Measurements from ENCODE around the gene SLC29A3.
A peak's percentile ranks its signal among the peaks of the same experiment; 100 is the strongest.

Gene SLC29A3

GRCh38 chr10:71392791-71393781, 74.0 kb downstream of the SLC29A3 start:
- no peak for DNase-seq (ENCODE audit: low spot score)

GRCh38 chr10:71393841-71394475, 74.9 kb downstream of the SLC29A3 start:
- no peak for DNase-seq (ENCODE audit: low spot score)

GRCh38 chr10:71394926-71395562, 76.0 kb downstream of the SLC29A3 start:
- DNase-seq (ENCODE audit: low spot score), result no peak

GRCh38 chr10:71395621-71396020, 76.6 kb downstream of the SLC29A3 start:
- no peak for DNase-seq (ENCODE audit: low spot score)

GRCh38 chr10:71396084-71396710, 77.1 kb downstream of the SLC29A3 start:
- DNase-seq (ENCODE audit: low spot score), result peak; percentile 85

GRCh38 chr10:71396711-71397295, 77.7 kb downstream of the SLC29A3 start, which contains the start of gene CDH23:
CDH23 (plus strand) TSS chr10:71396920; CDS start chr10:71439832, 42,912 bp downstream.
- DNase-seq (ENCODE audit: low spot score), result peak; percentile 83

GRCh38 chr10:71397296-71398212, 78.5 kb downstream of the SLC29A3 start:
- DNase-seq (ENCODE audit: low spot score), result peak; percentile 44

GRCh38 chr10:71398976-71399375, 79.9 kb downstream of the SLC29A3 start:
- no peak for DNase-seq (ENCODE audit: low spot score)

- no peak for DNase-seq (ENCODE audit: low spot score)
Measured at GRCh38 chr10:71399946-71400345, 80.9 kb downstream of the SLC29A3 start.

GRCh38 chr10:71401056-71401455, 82.0 kb downstream of the SLC29A3 start:
- no peak for DNase-seq (ENCODE audit: low spot score)

- no peak for DNase-seq (ENCODE audit: low spot score)
Measured at GRCh38 chr10:71402005-71402404, 82.9 kb downstream of the SLC29A3 start.

- DNase-seq (ENCODE audit: low spot score), result no peak
Measured at GRCh38 chr10:71404503-71405295, 85.6 kb downstream of the SLC29A3 start.

GRCh38 chr10:71406878-71407277, 87.8 kb downstream of the SLC29A3 start:
- DNase-seq (ENCODE audit: low spot score), result no peak

- DNase-seq (ENCODE audit: low spot score), result no peak
Measured at GRCh38 chr10:71408436-71409225, 89.6 kb downstream of the SLC29A3 start.

GRCh38 chr10:71409516-71410104, 90.6 kb downstream of the SLC29A3 start:
- DNase-seq (ENCODE audit: low spot score), result no peak
